Transverse colon (tissue), 4 donors: ENCODE measurements around the gene NHLRC4. TPM values are rescaled to one million over a fixed set of nuclear protein-coding genes. Genes with fewer than 3 reads are reported as not detected.

ENCODE experiments used
- DNase-seq: peaks from one replicate; pipeline ENCODE4 v3.0.0-alpha.2; 2019
- H3K27ac ChIP-seq, 4 donors: fragments of 200-600 bp; sonication (generic); 2 replicates each; pipeline ENCODE4 v1.5.1; 2016 to 2018; ENCODE audit warnings: inconsistent platforms in 4 of 4
- H3K27me3 ChIP-seq: fragments of 200-600 bp; sonication (generic); 2 replicates; pipeline ENCODE4 v1.5.1; 2017; ENCODE audit warnings: inconsistent platforms
- H3K36me3 ChIP-seq, 4 donors: fragments of 200-600 bp; sonication (generic); 2 replicates each; pipeline ENCODE4 v1.5.1; 2017 to 2019; ENCODE audit warnings: inconsistent platforms in 4 of 4
- H3K4me1 ChIP-seq, 4 donors: fragments of 200-600 bp; sonication (generic); 2 replicates each; pipeline ENCODE4 v1.5.1; 2017 to 2020; ENCODE audit warnings: inconsistent platforms in 4 of 4
- H3K4me3 ChIP-seq, 4 donors: fragments of 200-600 bp; sonication (generic); 1 replicate in 1 of 4; 2 replicates in 3 of 4; pipeline versions ENCODE4 v1.5.1 to v1.6.1; 2017 to 2019; ENCODE audit warnings: inconsistent platforms in 4 of 4
- H3K9me3 ChIP-seq, 2 donors: fragments of 200-600 bp; sonication (generic); 2 replicates each; pipeline ENCODE4 v1.5.1; 2017 to 2019; ENCODE audit warnings: inconsistent platforms in 2 of 2
- EP300 ChIP-seq: sonication (generic); formaldehyde crosslinking; IDR thresholded peaks from one replicate; pipeline ENCODE4 v1.6.1; 2017; ENCODE audit warnings: antibody characterized with exemption, low read depth
- POLR2A ChIP-seq: fragments of 450-650 bp; IDR thresholded peaks from one replicate; pipeline ENCODE4 v1.6.1; 2016; ENCODE audit warnings: antibody characterized with exemption, mild to moderate bottlenecking, moderate library complexity
- POLR2AphosphoS5 ChIP-seq, 3 donors: sonication (generic); formaldehyde crosslinking; IDR thresholded peaks; one replicate each; pipeline ENCODE4 v1.6.1; 2016; ENCODE audit warnings: antibody characterized with exemption in 3 of 3
- WGBS, 2 donors: methylation state at CpG; one replicate each; pipeline ENCODE4 v1.1.5; 2018; ENCODE audit warnings: low coverage in 1 of 2; 5-methylcytosine and 5-hydroxymethylcytosine counted together
- in situ Hi-C, 4 donors: fragments of 200-750 bp; cut with MboI; loops; one replicate each; pipeline versions ENCODE4 v1.15.0 to v1.15.1; 2017; ENCODE audit warnings: low sequenced_read_pairs in 3 of 4, low pct_ligation_motif_present in 1 of 4, low pct_unique_long_range_greater_than_20kb in 1 of 4
- intact Hi-C: fragments of 100-400 bp; cut with DNase I; formaldehyde crosslinking; loops from one replicate; pipeline ENCODE4 v1.15.1; 2023; ENCODE audit warnings: low total_unique reads
- total RNA-seq, 4 donors: library from RNA; depleted of rRNA; stranded (reverse); fragments of >200 nt; gene quantifications; one replicate each; pipeline ENCODE4 v1.1.0, GENCODE V29; 2016
- TF ChIP-seq, protein P1 (sequence below), 5 experiments: fragments of 200-600 bp in 3 of 5; fragments of 450-650 bp in 2 of 5; sonication (generic) in 3 of 5; IDR thresholded peaks; 1 replicate in 2 of 5; 2 replicates in 3 of 5; pipeline ENCODE4 v1.5.1; 2016 to 2017; ENCODE audit warnings: antibody characterized with exemption in 5 of 5, inconsistent platforms in 3 of 5, mild to moderate bottlenecking in 2 of 5, moderate library complexity in 1 of 5

Gene NHLRC4
- total RNA-seq, 4 donors from 2014 or later, result 0.55 to 0.75 (median 0.64) TPM; not detected in 1

DNA sequence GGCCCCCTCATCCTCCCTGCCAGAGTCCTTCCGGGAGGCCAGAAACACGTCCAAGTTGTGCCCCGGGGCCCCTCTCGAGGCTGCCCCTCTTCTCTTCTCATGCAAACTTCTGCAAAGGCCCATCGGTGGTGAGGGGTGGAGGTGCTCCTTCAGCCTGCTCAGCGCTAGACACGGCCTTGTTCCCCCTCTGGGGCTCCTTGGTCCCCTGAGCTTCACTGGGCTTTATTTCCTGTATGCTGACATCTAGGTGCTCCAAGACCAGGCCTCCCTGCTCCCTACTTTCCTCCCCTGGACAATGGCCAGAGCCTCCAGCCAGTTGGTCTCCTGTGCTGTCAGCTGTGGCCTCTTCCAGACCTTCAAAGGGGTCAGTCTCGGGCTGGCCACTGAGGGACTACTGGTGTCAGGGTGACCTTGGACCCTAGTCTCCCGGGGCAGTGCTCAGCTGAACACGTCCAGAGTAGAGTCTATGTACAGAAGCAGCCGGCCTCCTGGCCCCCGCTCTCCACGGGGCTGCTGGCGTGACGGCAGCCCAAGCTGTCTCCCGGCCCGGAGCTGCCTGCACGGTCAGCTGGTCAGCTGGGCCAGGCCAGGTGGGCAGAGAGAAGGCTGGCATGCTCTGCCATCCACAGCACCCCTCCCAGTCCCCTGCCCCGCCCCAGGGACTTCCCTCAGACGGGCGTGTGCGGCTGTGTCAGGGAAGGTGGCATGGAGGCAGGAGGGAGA is 8.3 kb upstream of the NHLRC4 start:
- Histone ChIP-seq H3K9me3 (no peaks in the 10 kb centered on the region), H3K4me3 (no peak overlapping the region), H3K36me3 (no peaks in the 10 kb centered on the region), H3K27ac (no peak overlapping the region), H3K27me3 (peaks cover 74% of the 10 kb centered on the region), H3K4me1 (peaks cover 0 to 15% (median 9%) of the 10 kb centered on the region in 4 donors)
- in situ Hi-C loops (no loop called here), intact Hi-C loops (no loop called here)
- TF ChIP-seq, protein P1, sequence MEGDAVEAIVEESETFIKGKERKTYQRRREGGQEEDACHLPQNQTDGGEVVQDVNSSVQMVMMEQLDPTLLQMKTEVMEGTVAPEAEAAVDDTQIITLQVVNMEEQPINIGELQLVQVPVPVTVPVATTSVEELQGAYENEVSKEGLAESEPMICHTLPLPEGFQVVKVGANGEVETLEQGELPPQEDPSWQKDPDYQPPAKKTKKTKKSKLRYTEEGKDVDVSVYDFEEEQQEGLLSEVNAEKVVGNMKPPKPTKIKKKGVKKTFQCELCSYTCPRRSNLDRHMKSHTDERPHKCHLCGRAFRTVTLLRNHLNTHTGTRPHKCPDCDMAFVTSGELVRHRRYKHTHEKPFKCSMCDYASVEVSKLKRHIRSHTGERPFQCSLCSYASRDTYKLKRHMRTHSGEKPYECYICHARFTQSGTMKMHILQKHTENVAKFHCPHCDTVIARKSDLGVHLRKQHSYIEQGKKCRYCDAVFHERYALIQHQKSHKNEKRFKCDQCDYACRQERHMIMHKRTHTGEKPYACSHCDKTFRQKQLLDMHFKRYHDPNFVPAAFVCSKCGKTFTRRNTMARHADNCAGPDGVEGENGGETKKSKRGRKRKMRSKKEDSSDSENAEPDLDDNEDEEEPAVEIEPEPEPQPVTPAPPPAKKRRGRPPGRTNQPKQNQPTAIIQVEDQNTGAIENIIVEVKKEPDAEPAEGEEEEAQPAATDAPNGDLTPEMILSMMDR (IDR thresholded peaks at IDR 0.05), result no peak
- TF ChIP-seq POLR2AphosphoS5 (IDR thresholded peaks at IDR 0.05) (no peak), POLR2A (no peak), EP300 (no peak)
- no peak for DNase-seq
- WGBS, 2 donors, result 47% methylated on average over 22 of the region's 22 CpGs; no CpG with 5 or more reads in 1 of the 2 donors

DNA sequence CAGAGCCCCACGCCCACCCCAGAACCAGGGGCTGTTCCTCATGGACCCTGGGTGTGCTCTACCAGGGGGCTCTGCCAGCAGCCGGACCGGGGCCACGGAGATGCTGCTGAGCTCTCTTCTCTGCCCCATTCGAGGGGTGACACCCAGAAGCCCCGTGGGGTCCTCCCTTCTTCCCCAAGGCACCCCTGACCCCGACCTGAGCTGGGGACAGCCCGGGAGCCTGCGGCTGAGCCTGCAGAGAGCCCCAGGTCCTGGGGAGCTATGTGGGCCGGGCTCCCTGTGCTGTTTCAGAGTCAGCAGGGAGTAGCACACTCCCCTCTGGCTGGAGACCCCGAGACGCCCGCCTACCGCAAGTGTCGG is 7.8 kb upstream of the NHLRC4 start:
- Histone ChIP-seq H3K27ac (no peak overlapping the region), H3K36me3 (no peaks in the 10 kb centered on the region), H3K9me3 (no peaks in the 10 kb centered on the region), H3K4me3 (no peak overlapping the region), H3K27me3 (peaks cover 79% of the 10 kb centered on the region), H3K4me1 (peaks cover 0 to 15% (median 9%) of the 10 kb centered on the region in 4 donors)
- in situ Hi-C loops, result no loop called here
- intact Hi-C loops, result no loop called here
- no peak for DNase-seq
- 50% methylated on average over 15 of the region's 15 CpGs; no CpG with 5 or more reads in 1 of the 2 donors for WGBS, 2 donors
- TF ChIP-seq EP300, result no peak
- TF ChIP-seq POLR2A, result no peak
- TF ChIP-seq, protein P1 (IDR thresholded peaks at IDR 0.05), result no peak
- TF ChIP-seq POLR2AphosphoS5 (IDR thresholded peaks at IDR 0.05), result no peak

DNA sequence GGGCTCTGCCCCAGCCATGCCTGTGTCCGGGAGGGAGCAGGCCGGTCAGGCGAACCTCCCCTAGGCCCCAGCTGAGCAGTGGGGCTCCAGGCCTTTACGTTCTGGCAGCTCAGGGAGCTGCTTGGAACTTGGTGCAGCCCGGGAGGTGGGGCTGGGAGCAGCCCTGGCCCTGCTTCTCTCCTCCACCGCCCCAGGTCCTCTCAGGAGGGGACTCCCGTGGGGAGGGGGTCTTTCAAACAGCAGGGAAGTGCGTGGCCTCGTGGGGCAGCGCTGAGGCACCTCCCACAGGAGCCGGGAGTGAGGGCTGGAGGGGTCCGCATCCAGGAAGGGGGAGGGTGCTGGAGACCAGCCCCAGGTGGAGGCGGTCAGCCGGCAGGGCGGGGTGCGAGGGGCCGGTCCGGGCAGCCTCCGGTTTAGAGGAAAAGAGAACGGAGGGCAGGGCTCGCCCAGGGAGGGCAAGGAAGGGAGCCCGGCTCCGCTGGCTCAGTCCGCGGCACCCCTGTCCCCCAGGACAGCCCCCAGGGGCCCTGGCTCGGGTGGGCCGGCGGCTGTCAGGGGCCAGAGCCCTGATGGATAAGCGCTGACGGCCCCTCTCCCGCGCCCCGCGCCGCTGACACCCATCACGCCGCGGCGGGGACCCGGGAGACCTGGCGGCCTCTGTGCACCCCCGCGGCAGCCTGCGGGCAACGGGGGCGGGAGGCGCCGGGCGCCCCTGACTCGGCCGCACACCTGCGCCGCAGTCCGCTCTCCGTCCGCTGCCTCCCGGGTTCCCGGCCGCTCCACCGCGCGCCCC is 7.2 kb upstream of the NHLRC4 start:
- WGBS, 2 donors, result 7% methylated on average over 23 of the region's 62 CpGs; no CpG with 5 or more reads in 1 of the 2 donors
- TF ChIP-seq, protein P1 (IDR thresholded peaks at IDR 0.05), result no peak
- TF ChIP-seq EP300, result no peak
- intact Hi-C loops, result no loop called here
- Histone ChIP-seq H3K36me3 (no peaks in the 10 kb centered on the region), H3K4me1 (peaks cover 0 to 13% (median 9%) of the 10 kb centered on the region in 4 donors), H3K4me3 (no peak overlapping the region), H3K27ac (no peak overlapping the region), H3K27me3 (peaks cover 85% of the 10 kb centered on the region), H3K9me3 (no peaks in the 10 kb centered on the region)
- in situ Hi-C loops, result no loop called here
- no peak for DNase-seq

DNA sequence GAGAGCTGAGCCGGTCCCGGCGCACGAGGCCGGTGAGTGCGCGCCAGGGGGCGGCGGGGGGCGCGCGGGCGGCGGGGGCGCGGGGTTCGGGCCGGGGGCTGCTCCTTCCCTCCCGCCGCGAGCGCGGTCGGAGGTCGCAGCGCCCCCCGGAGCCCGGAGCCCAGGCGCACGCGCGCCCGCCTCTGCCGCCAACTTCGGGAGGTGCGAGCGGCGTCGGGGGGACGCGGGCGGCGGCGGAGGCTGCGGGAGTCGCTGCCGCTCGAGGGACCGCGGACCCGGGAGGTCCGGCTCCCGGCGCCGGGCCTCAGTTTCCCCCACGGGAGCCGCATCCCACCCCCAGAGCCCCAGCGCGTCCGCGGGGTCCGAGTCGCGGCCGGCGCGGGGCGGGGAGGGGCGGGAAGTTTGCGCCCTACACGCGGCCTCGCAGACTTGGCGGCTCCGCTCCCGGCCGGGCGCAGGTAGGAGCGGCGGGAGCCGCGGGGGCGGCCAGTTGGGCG is 6.6 kb upstream of the NHLRC4 start, which contains the start of gene PRR35:
TSS of gene PRR35 (plus strand) at position 191 of the 497 bp plus-strand sequence. CDS start 2,901 bp downstream, outside the sequence.
- H3K27ac ChIP-seq, result no peak within 1 kb of the TSS
- DNase-seq, result no peak
- no peak within 1 kb of the TSS for H3K4me3 ChIP-seq
- intact Hi-C loops, result no loop called here
- no CpG with 5 or more reads among the region's 84 CpGs for WGBS, 2 donors
- TF ChIP-seq, protein P1 (IDR thresholded peaks at IDR 0.05), result no peak
- TF ChIP-seq EP300, result no peak
- no peak for TF ChIP-seq POLR2AphosphoS5 (IDR thresholded peaks at IDR 0.05)
- no peak for TF ChIP-seq POLR2A
- H3K36me3 ChIP-seq, result no peaks in the 10 kb centered on the region
- H3K4me1 ChIP-seq, result peaks cover 0 to 11% (median 8%) of the 10 kb centered on the region in 4 donors
- in situ Hi-C loops, result no loop called here
- H3K9me3 ChIP-seq, result no peaks in the 10 kb centered on the region
- H3K27me3 ChIP-seq, result peaks cover 92% of the 10 kb centered on the region
